ENCODE data around the gene DIS3L2.

Gene DIS3L2

DNA sequence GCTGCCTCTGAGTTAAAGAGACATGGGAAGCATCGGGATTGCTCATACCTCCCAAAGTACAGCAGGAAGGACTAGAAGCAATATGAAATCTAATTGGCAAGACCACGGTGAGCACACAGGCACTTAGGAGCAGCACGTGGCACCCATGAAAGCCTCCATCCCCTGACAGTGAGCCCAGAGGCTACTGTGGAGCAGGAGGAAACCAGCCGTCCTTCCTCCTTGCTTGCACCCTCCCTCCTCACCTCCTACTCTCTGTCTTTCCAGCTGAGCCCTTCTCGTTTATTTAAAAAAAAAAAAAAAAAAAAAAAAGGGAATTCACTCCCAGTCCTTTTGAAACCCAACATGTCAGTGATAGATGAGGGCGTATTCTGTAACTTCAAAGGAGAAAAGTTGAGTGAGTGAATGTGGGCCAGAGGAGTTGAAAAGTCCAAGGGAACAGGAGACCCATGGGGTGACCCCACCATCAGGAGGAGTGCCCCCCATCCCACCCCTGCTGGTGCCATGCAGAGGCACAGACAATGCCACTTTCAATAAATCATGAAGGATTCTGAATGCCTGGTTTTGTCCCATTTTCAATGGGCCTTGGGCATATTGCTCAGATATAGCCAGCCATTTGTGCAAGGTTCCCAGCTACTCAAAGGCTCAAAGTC is 320.5 kb downstream of the DIS3L2 start:
- no peak for DNase-seq (ENCODE audit: extremely low read depth, low read depth)
- no peak overlapping the region for H3K4me3 ChIP-seq (replicated peaks; ENCODE audit: low read depth, low read length)
- TF ChIP-seq, protein P1, sequence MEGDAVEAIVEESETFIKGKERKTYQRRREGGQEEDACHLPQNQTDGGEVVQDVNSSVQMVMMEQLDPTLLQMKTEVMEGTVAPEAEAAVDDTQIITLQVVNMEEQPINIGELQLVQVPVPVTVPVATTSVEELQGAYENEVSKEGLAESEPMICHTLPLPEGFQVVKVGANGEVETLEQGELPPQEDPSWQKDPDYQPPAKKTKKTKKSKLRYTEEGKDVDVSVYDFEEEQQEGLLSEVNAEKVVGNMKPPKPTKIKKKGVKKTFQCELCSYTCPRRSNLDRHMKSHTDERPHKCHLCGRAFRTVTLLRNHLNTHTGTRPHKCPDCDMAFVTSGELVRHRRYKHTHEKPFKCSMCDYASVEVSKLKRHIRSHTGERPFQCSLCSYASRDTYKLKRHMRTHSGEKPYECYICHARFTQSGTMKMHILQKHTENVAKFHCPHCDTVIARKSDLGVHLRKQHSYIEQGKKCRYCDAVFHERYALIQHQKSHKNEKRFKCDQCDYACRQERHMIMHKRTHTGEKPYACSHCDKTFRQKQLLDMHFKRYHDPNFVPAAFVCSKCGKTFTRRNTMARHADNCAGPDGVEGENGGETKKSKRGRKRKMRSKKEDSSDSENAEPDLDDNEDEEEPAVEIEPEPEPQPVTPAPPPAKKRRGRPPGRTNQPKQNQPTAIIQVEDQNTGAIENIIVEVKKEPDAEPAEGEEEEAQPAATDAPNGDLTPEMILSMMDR (IDR thresholded peaks at IDR 0.05; ENCODE audit: low read depth, low read length, missing control alignments): no peak

DNA sequence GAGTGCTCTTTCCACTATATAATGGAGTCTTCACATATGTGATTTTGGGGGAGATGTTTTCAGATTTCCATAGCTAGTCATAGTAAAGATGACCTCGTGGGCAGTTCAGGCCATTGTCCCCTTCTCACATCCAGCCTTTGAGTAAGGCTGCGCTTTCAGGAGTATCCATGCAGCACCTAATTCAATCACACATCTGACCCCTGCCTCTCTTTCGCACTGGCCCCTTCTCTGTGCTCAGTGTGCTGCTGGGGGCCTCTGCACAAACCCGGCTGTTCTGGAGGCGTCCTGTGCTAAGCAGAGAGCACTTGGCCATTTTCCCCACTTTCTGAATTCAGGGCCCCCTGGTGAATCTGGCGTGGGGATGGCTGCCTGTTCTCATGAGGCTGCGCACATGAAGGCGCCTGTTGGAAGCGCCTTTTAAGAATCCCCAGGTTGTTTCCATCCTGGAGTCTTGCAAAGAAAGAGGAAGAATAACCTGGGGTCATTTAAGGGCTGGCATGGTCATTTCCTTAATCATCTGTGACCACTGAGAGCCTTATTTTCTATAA is 321.1 kb downstream of the DIS3L2 start:
- no peak overlapping the region for H3K4me3 ChIP-seq (replicated peaks; ENCODE audit: low read depth, low read length)
- TF ChIP-seq, protein P1 (IDR thresholded peaks at IDR 0.05; ENCODE audit: low read depth, low read length, missing control alignments): no peak
- no peak for DNase-seq (ENCODE audit: extremely low read depth, low read depth)

DNA sequence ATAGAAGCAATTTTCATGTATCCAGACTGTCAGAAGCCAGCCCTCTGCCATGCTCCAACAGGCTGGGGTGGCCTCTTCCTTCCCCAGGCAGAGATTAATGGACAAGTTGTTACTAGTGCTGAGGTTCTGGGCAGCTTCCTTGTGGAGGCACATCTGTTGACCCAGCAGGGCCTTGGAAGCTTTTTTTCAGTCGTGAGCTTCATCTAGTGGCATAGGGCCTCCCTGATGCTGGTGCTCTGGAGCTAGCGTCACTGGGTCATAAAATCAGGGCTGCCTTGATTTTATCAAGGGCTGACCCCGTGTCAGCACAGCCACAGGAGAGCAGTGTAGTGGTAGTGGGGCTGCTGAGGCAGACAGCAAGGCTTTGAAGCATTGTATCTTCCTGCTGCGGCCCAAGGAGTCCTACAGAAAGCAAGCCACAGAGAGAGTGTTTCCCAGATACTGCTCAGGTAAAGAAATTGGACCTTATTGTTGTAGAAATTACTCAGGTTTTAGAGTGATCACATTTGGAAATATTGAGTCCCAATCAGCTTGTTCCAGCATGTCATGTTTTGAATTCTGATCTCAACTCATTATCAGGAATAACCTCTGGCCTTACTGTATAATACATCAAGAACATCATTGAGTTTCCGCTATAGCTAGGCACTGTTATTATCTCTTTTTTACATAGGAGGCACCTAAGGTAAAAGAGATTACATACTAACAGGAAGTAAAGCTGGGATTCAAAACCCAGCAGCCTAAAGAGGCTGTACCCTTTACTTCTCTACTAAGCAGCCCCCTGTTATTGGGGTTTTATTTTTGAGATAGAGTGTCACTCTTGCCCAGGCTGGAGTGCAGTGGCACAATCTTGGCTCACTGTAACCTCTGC is 324.7 kb downstream of the DIS3L2 start:
- no peak overlapping the region for H3K4me3 ChIP-seq (replicated peaks; ENCODE audit: low read depth, low read length)
- TF ChIP-seq, protein P1 (IDR thresholded peaks at IDR 0.05; ENCODE audit: low read depth, low read length, missing control alignments): no peak
- no peak for DNase-seq (ENCODE audit: extremely low read depth, low read depth)

DNA sequence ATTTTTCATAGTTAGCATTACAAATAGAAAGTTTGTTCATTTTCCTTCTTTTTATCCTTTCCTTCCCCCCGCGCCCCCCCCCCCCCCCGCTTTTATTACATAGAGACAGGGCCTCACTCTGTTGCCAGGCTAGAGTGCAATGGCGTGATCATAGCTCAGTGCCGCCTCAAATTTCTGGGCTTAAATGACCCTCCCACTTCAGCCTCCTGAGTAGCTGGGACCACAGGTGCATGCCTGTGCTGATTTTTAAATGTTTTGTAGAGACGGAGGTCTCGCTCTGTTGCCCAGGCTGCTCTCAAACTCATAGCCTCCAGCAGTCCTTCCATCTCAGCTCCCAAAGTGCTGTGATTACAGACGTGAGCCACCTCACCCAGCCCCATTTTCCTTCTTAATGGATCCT is 325.8 kb downstream of the DIS3L2 start:
- DNase-seq (ENCODE audit: extremely low read depth, low read depth): no peak
- TF ChIP-seq, protein P1 (IDR thresholded peaks at IDR 0.05; ENCODE audit: low read depth, low read length, missing control alignments): no peak
- H3K4me3 ChIP-seq (replicated peaks; ENCODE audit: low read depth, low read length): no peak overlapping the region

DNA sequence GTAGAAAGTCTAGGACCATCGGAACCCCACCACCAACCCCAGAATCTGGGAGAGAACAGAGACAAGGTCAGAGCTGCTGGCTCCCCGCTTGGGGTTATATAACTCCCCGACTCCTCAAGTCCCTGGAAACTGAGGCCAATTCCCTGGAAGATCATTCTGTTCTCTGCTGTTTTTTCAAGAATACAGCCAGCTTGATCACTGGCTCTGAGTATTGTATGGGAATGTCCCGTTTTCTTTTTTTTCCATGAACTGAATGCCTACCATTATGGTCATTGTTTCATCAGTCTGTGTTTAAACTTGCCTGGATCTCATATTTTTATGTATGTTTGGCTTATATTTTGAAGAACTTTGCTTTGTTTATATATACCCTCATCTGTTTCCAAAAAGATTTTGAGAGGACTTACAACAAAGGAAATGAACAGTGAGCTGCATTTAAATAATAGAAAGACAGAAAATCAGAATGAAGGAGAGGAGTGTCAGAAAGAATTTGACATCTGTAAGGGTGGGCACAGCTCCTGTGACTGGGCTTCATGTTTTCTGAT is 327.0 kb downstream of the DIS3L2 start:
- TF ChIP-seq, protein P1 (IDR thresholded peaks at IDR 0.05; ENCODE audit: low read depth, low read length, missing control alignments): no peak
- H3K4me3 ChIP-seq (replicated peaks; ENCODE audit: low read depth, low read length): no peak overlapping the region
- DNase-seq (ENCODE audit: extremely low read depth, low read depth): no peak

DNA sequence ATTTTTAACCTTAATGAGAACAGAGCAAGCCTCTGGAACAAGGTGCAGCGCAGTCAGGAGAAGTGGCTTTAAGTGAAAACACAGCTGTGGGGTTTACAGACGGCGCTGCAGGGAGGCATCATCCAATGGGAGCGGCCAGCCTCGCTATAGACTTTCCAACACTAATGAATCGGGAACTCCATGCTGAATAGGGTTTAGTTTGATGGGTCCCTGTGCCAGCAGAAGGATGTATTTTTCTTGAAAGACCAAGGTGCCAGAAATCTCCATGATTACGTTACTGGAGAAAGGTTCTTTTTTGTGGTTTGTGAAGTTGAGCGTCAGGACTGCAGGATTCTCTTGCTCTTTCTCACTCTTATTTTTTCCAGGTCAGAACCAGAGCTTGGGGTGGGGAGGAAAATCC is 329.2 kb downstream of the DIS3L2 start:
- H3K4me3 ChIP-seq (replicated peaks; ENCODE audit: low read depth, low read length): no peak overlapping the region
- TF ChIP-seq, protein P1 (IDR thresholded peaks at IDR 0.05; ENCODE audit: low read depth, low read length, missing control alignments): no peak
- DNase-seq (ENCODE audit: extremely low read depth, low read depth): no peak

Measured in HFF-Myc (cell line).